Erythroblast (primary cell): ENCODE data around the gene ITGA5.

Experiments
- GATA1 ChIP-seq: IDR thresholded peaks from 2 replicates; pipeline ENCODE4 v1.6.1; 2011; ENCODE audit warnings: low read depth, mild to moderate bottlenecking, control low read depth, low read length, moderate library complexity
- POLR2A ChIP-seq: IDR thresholded peaks from 2 replicates; pipeline ENCODE4 v1.6.1; 2011; ENCODE audit warnings: mild to moderate bottlenecking, low read length

GRCh38 chr12:54416687-54417603, 2.1 kb downstream of the ITGA5 start:
- no peak for TF ChIP-seq POLR2A
- TF ChIP-seq GATA1: no peak
